Common myeloid progenitor, CD34-positive (primary cell): ENCODE results near the gene RAI1.

Source experiments
- CTCF ChIA-PET: fragments of 350-600 bp; sonication (Branson Sonifier 250); formaldehyde crosslinking; loops from one replicate; lab custom pipeline; 2021; ENCODE audit warnings: antibody characterized with exemption; lab: Charles Lee
- POLR2A ChIA-PET: fragments of 350-600 bp; sonication (Branson Sonifier 250); formaldehyde crosslinking; loops from one replicate; lab custom pipeline; 2021; ENCODE audit warnings: antibody characterized with exemption; lab: Charles Lee
- DNase-seq, 3 donors: peaks; one replicate each; pipeline versions ENCODE4 v3.0.0 to v3.0.0-alpha.2; 2013
- H3K27ac ChIP-seq, 2 experiments: 1 replicate in 1 of 2; 2 replicates in 1 of 2; pipeline ENCODE4 v1.7.0; 2013; ENCODE audit warnings: inconsistent platforms in 2 of 2, low read length in 2 of 2, mild to moderate bottlenecking in 2 of 2, low read depth in 1 of 2, moderate library complexity in 1 of 2; ENCODE audit not compliant: severe bottlenecking in 2 of 2, insufficient read depth in 1 of 2, poor library complexity in 1 of 2
- H3K27me3 ChIP-seq, 5 experiments: replicated peaks in 2 of 5; 1 replicate in 3 of 5; 2 replicates in 2 of 5; pipeline versions ENCODE4 v1.6.1 to v1.7.0; 2013; ENCODE audit warnings: low read length in 4 of 5, mild to moderate bottlenecking in 2 of 5, moderate library complexity in 2 of 5, inconsistent platforms in 1 of 5; ENCODE audit not compliant: insufficient read depth in 5 of 5, control insufficient read depth in 4 of 5
- H3K36me3 ChIP-seq, 4 experiments: 1 replicate in 2 of 4; 2 replicates in 2 of 4; pipeline versions ENCODE4 v1.6.1 to v1.7.0; 2013; ENCODE audit warnings: low read length in 3 of 4, control low read depth in 1 of 4, mild to moderate bottlenecking in 1 of 4; ENCODE audit not compliant: control insufficient read depth in 4 of 4, insufficient read depth in 4 of 4
- H3K4me1 ChIP-seq, 4 experiments: 1 replicate in 3 of 4; 2 replicates in 1 of 4; pipeline versions ENCODE4 v1.6.1 to v1.7.1; 2013; ENCODE audit warnings: low read length in 3 of 4, mild to moderate bottlenecking in 3 of 4, control low read depth in 1 of 4, inconsistent platforms in 1 of 4, moderate library complexity in 1 of 4; ENCODE audit not compliant: control insufficient read depth in 4 of 4, insufficient read depth in 4 of 4; ENCODE audit errors: control extremely low read depth in 1 of 4
- H3K4me3 ChIP-seq, 7 experiments: 1 replicate in 4 of 7; 2 replicates in 3 of 7; pipeline versions ENCODE4 v1.5.1 to v1.7.0; 2013; ENCODE audit warnings: mild to moderate bottlenecking in 7 of 7, low read length in 6 of 7, moderate library complexity in 6 of 7, inconsistent platforms in 2 of 7, low read depth in 2 of 7, control low read depth in 1 of 7; ENCODE audit not compliant: insufficient read depth in 4 of 7, control insufficient read depth in 1 of 7; ENCODE audit errors: extremely low read depth in 1 of 7
- H3K9me3 ChIP-seq, 5 experiments: 1 replicate in 4 of 5; 2 replicates in 1 of 5; pipeline versions ENCODE4 v1.6.1 to v1.7.1; 2013; ENCODE audit warnings: low read length in 4 of 5, mild to moderate bottlenecking in 2 of 5, inconsistent platforms in 1 of 5, low read depth in 1 of 5, moderate library complexity in 1 of 5; ENCODE audit not compliant: control insufficient read depth in 4 of 5, insufficient read depth in 2 of 5; ENCODE audit errors: control extremely low read depth in 1 of 5
- WGBS: methylation state at CpG from one replicate; pipeline ENCODE4 v1.1.5; 2013; ENCODE audit not compliant: insufficient coverage; 5-methylcytosine and 5-hydroxymethylcytosine counted together

The RAI1 gene

DNA sequence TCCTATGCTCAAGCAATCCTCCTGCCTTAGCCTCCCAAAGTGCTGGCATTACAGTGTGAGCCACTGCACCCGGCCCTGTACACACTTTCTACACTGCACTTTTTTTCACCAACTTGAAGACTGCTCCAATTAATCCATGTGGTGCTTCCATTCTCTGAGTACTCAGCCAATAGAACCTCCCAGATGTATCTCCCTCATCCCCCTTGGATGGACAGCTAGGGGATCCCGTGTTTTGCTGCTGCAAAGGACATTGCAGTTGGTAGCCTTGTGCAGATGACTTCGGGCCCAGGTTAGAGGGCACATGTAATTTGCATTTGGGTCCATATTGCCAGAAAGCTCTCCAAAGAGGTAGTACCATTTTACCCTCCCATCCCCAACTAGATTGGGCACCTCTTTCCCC is 95.6 kb downstream of the RAI1 start:
- ChIA-PET CTCF (interaction anchor here (1.4 to 2.2 kb wide), 6 partner anchors 9 to 98 kb away, joined by 4 to 6 read pairs (median 5); no protein-coding TSS in a partner anchor), POLR2A (interaction anchor here (0.6 to 1.1 kb wide), 4 partner anchors 9 to 106 kb away, joined by 3 to 9 read pairs (median 3); no protein-coding TSS in a partner anchor)
- no peak for DNase-seq
- Histone ChIP-seq H3K27me3 (no peaks in the 10 kb centered on the region), H3K27ac (no peak overlapping the region), H3K4me3 (no peak overlapping the region), H3K36me3 (peaks cover 0 to 18% (median 4%) of the 10 kb centered on the region in 4 experiments), H3K9me3 (no peaks in the 10 kb centered on the region), H3K4me1 (peaks cover 0 to 40% (median 29%) of the 10 kb centered on the region in 4 experiments)
- WGBS = 43% methylated on average over 1 of the region's 3 CpGs

GRCh38 chr17:17778308-17779014 is 97.2 kb downstream of the RAI1 start:
- 96% methylated on average over 7 of the region's 8 CpGs for WGBS
- Histone ChIP-seq H3K36me3 (peaks cover 0 to 18% (median 4%) of the 10 kb centered on the region in 4 experiments), H3K27me3 (no peaks in the 10 kb centered on the region), H3K27ac (no peak overlapping the region), H3K4me3 (no peak overlapping the region), H3K4me1 (peaks cover 0 to 45% (median 37%) of the 10 kb centered on the region in 4 experiments), H3K9me3 (no peaks in the 10 kb centered on the region)
- POLR2A ChIA-PET = no interaction called here
- CTCF ChIA-PET = interaction anchor here (1.1 to 2.2 kb wide), 5 partner anchors 12 to 24 kb away, joined by 3 to 6 read pairs (median 4); no protein-coding TSS in a partner anchor
- no peak for DNase-seq

DNA sequence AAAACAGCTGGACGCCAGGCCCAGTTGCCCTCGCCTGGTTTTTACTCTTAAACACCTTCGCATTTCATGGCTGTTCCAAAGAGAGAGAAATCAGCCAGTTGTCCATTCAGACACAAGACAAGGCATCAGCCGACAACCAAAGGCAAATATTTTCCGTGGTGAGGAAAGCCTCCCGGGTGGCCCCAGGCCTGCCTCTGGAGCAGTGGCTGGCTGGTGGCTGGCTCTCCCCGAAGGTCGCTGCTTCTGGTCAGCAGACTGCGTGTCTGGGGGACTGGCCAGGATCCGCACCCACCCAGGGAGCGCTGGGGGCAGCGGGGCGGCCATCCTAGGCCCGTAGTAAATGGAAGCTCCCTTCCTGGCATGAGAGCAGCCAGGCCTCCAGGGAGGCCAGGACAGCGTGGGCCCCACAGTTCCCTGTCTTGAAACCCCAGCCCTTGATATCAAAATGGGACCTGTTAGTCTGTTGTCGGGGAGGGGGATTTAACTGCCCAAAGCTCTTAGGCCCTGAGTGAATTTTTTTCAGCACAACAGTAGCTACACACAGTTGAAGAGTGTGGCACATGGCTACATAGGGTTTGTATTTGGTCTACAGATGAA is 97.9 kb downstream of the RAI1 start:
- Histone ChIP-seq H3K36me3 (peaks cover 0 to 18% (median 4%) of the 10 kb centered on the region in 4 experiments), H3K27me3 (no peaks in the 10 kb centered on the region), H3K27ac (no peak overlapping the region), H3K9me3 (no peaks in the 10 kb centered on the region), H3K4me3 (no peak overlapping the region), H3K4me1 (peaks cover 0 to 47% (median 41%) of the 10 kb centered on the region in 4 experiments)
- no peak for DNase-seq
- ChIA-PET POLR2A (no interaction called here), CTCF (interaction anchor here (1.1 to 1.3 kb wide), 3 partner anchors 16 to 24 kb away, joined by 3 to 5 read pairs (median 4); no protein-coding TSS in a partner anchor)
- WGBS = 91% methylated on average over 15 of the region's 16 CpGs

DNA sequence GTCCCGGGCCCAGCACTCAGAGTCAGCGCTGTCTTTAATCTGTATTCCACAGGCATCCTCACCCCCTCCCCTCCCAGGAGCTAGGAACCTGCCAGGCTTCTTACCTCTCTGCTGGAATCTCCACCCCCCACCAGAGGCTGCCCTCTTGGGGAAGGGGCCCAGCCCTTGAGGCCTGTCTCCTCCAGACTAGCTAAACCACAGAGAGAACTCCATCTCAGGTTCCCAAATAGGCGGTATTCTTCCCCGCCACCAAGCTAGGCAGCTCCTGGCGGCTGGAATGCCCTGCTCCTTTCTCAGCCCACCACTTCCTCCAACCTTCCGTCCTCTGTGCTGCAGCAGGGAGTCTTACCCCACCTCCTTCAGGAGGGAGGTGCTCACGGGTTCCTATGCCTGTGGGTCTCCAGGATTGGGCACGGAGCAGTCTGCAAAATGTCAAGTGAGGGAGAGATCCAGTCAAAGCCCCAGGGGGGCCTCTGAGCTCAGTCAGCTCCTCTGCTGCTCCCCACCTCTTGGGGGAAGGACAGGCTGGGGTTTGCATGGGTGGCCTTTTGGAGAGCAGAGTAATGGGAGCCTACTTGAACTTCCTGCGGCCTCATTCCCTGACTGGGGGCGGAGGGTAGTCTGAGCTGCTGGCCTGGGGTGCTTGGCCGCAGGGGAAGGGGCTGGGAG is 99.8 kb downstream of the RAI1 start:
- Histone ChIP-seq H3K36me3 (peaks cover 0 to 15% (median 2%) of the 10 kb centered on the region in 4 experiments), H3K27ac (no peak overlapping the region), H3K4me1 (peaks cover 0 to 67% (median 52%) of the 10 kb centered on the region in 4 experiments), H3K27me3 (no peaks in the 10 kb centered on the region), H3K9me3 (no peaks in the 10 kb centered on the region), H3K4me3 (peak overlapping the region in 5 of 7 experiments; percentile 35 to 78 (median 67))
- 33% methylated on average over 8 of the region's 11 CpGs for WGBS
- POLR2A ChIA-PET = no interaction called here
- peak in 2 of 3 donors; percentile 35 to 36 for DNase-seq
- CTCF ChIA-PET = interaction anchor here (0.7 to 2.3 kb wide), 11 partner anchors 10 to 101 kb away, joined by 3 to 10 read pairs (median 4); no protein-coding TSS in a partner anchor

DNA sequence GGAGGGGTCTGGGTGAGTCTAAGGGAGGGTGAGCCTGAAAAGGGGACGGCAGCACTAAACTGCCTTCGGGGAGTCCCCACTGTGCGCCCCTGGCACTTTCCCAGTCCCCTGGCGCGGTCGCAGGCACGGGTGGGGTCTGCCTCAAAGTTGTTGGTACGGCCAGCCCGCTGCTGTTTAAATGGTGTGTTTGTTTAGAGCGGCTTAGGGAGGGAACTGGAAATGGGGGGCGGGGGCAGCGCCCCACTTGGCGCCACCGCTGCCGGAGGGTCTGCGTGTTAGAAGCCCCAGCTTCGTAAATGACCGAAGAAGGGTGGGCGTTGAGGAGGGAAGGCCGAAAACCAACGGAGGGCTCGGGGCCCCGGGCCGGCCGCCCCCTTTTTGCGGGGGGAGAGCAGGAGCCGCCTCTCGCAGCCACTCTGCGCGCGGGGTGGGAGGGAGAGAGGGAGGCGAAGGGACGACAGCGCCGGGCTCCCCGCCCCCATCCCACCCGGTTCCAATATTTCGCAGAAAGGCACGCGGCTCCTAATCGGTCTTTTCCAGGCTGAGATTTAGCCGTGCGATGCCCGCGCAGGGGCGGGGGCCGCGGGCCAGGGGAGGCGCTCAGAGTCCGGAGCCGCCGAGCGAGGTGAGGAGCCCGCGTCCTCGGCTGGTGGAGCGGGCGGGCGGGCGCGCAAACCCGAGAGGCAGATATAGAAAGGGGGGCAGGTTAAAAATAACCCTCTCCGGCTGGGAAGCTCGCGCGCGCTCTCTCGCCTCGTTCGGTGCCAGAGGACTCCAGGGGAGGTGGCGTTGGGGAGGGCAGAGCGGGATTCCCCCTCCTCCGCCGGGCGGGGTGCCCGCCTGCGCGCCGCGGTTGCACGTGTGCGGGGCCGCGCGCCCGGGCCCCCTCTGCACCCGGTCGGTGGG is 100.6 kb downstream of the RAI1 start:
- H3K27ac ChIP-seq = no peak overlapping the region
- ChIA-PET CTCF (interaction anchor here (0.7 to 2.3 kb wide), 10 partner anchors 10 to 102 kb away, joined by 3 to 10 read pairs (median 4); no protein-coding TSS in a partner anchor), POLR2A (no interaction called here)
- peaks cover 0 to 67% (median 52%) of the 10 kb centered on the region in 4 experiments for H3K4me1 ChIP-seq
- peaks cover 0 to 15% (median 2%) of the 10 kb centered on the region in 4 experiments for H3K36me3 ChIP-seq
- 1% methylated on average over 78 of the region's 88 CpGs for WGBS
- H3K9me3 ChIP-seq = no peaks in the 10 kb centered on the region
- no peaks in the 10 kb centered on the region for H3K27me3 ChIP-seq
- DNase-seq = peak in 2 of 3 donors; percentile 62 to 70
- H3K4me3 ChIP-seq = peak overlapping the region; percentile 35 to 78 (median 63)

GRCh38 chr17:17782523-17783115 is 101.4 kb downstream of the RAI1 start:
- no peaks in the 10 kb centered on the region for H3K27me3 ChIP-seq
- no peak for DNase-seq
- WGBS = 0% methylated on average over 30 of the region's 57 CpGs
- POLR2A ChIA-PET = no interaction called here
- peaks cover 0 to 70% (median 53%) of the 10 kb centered on the region in 4 experiments for H3K4me1 ChIP-seq
- CTCF ChIA-PET = interaction anchor here (0.9 kb wide), 1 partner anchor 90 kb away, joined by 3 read pairs; no protein-coding TSS in a partner anchor
- H3K4me3 ChIP-seq = peak overlapping the region; percentile 38 to 78 (median 63)
- no peak overlapping the region for H3K27ac ChIP-seq
- no peaks in the 10 kb centered on the region for H3K9me3 ChIP-seq
- peaks cover 0 to 13% (median 2%) of the 10 kb centered on the region in 4 experiments for H3K36me3 ChIP-seq
